Measurements from ENCODE around the gene ELSPBP1. TPM values are rescaled to one million over a fixed set of nuclear protein-coding genes. Genes with fewer than 3 reads are reported as not detected.

Gene ELSPBP1
- total and polyA plus RNA-seq, 2 donors (not counting 1 experiment from before 2014, with no cell fraction given) = not detected

GRCh38 chr19:48030073-48030472 lies 35.6 kb downstream of the ELSPBP1 start:
- Histone ChIP-seq H3K4me2 (replicated peaks; ENCODE audit: low read depth, low read length, poor library complexity, severe bottlenecking) (no peak overlapping the region), H2AFZ (ENCODE audit: insufficient read depth, low read depth, low read length, poor library complexity, severe bottlenecking) (no peak overlapping the region), H4K20me1 (ENCODE audit: control insufficient read depth, insufficient read depth, low read length, poor library complexity, severe bottlenecking) (no peaks in the 10 kb centered on the region), H3K27me3 (replicated peaks in 1 of 4; ENCODE audit: control extremely low read depth in 1 of 4, control insufficient read depth in 3 of 4, insufficient read depth in 4 of 4, low read length in 3 of 4) (peaks cover 0 to 4% (median 0%) of the 10 kb centered on the region in 4 experiments), H3K4me1 (ENCODE audit: control insufficient read depth in 2 of 2, insufficient read depth in 2 of 2, low read length in 2 of 2) (no peaks in the 10 kb centered on the region), H3K79me2 (ENCODE audit: control insufficient read depth, insufficient read depth, low read length) (no peaks in the 10 kb centered on the region), H3K36me3 (replicated peaks in 1 of 2; ENCODE audit: control extremely low read depth in 1 of 2, control insufficient read depth in 1 of 2, extremely low read depth in 1 of 2, insufficient read depth in 2 of 2, low read length in 1 of 2) (no peaks in the 10 kb centered on the region), H3K27ac (ENCODE audit: low read length in 2 of 2) (no peak overlapping the region), H3K9ac (ENCODE audit: low read length) (no peak overlapping the region), H3K4me3 (ENCODE audit: control extremely low read depth in 1 of 5, extremely low read depth in 1 of 5, insufficient read depth in 1 of 5, low read depth in 2 of 5, low read length in 4 of 5) (no peak overlapping the region), H3K9me3 (ENCODE audit: control extremely low read depth in 1 of 3, control insufficient read depth in 2 of 3, insufficient read depth in 1 of 3, low read length in 2 of 3) (peaks cover 0 to 3% (median 0%) of the 10 kb centered on the region in 3 donors)
- Mint-ChIP-seq H3K4me1 (no peaks in the 10 kb centered on the region), H3K9me3 (ENCODE audit: insufficient read depth) (no peaks in the 10 kb centered on the region), H3K27me3 (peaks cover 22% of the 10 kb centered on the region), H3K4me3 (no peak overlapping the region), H3K27ac (no peak overlapping the region)
- CTCF ChIA-PET = no interaction called here
- TF ChIP-seq EZH2 (IDR thresholded peaks at IDR 0.05; ENCODE audit: borderline replicate concordance, insufficient read depth, low read depth, low read length, poor library complexity, severe bottlenecking) (no peak), CTCF (IDR thresholded peaks at IDR 0.05) (no peak)
- DNase-seq (no peak), ATAC-seq (ENCODE audit: low read depth) (no peak)
- WGBS (ENCODE audit: insufficient coverage) = 80% methylated on average over 1 of the region's 10 CpGs
- POLR2A ChIA-PET = no interaction called here
- intact Hi-C loops (cut with micrococcal nuclease) = no loop called here

- H3K4me3 ChIP-seq (ENCODE audit: control extremely low read depth in 1 of 5, extremely low read depth in 1 of 5, insufficient read depth in 1 of 5, low read depth in 2 of 5, low read length in 4 of 5) = no peak overlapping the region
- H3K9me3 ChIP-seq (ENCODE audit: control extremely low read depth in 1 of 3, control insufficient read depth in 2 of 3, insufficient read depth in 1 of 3, low read length in 2 of 3) = peaks cover 0 to 16% (median 15%) of the 10 kb centered on the region in 3 donors
- no peak overlapping the region for H2AFZ ChIP-seq (ENCODE audit: insufficient read depth, low read depth, low read length, poor library complexity, severe bottlenecking)
- H3K9ac ChIP-seq (ENCODE audit: low read length) = no peak overlapping the region
- ChIA-PET POLR2A (no interaction called here), CTCF (no interaction called here)
- no peak overlapping the region for H3K4me3 Mint-ChIP-seq
- no peaks in the 10 kb centered on the region for H3K36me3 ChIP-seq (replicated peaks in 1 of 2; ENCODE audit: control extremely low read depth in 1 of 2, control insufficient read depth in 1 of 2, extremely low read depth in 1 of 2, insufficient read depth in 2 of 2, low read length in 1 of 2)
- no peaks in the 10 kb centered on the region for H3K79me2 ChIP-seq (ENCODE audit: control insufficient read depth, insufficient read depth, low read length)
- H3K27me3 Mint-ChIP-seq = peaks cover 11% of the 10 kb centered on the region
- ATAC-seq (ENCODE audit: low read depth) = no peak
- H4K20me1 ChIP-seq (ENCODE audit: control insufficient read depth, insufficient read depth, low read length, poor library complexity, severe bottlenecking) = no peaks in the 10 kb centered on the region
- no peaks in the 10 kb centered on the region for H3K27me3 ChIP-seq (replicated peaks in 1 of 4; ENCODE audit: control extremely low read depth in 1 of 4, control insufficient read depth in 3 of 4, insufficient read depth in 4 of 4, low read length in 3 of 4)
- intact Hi-C loops (cut with micrococcal nuclease) = no loop called here
- no peak overlapping the region for H3K27ac ChIP-seq (ENCODE audit: low read length in 2 of 2)
- no peak for TF ChIP-seq EZH2 (IDR thresholded peaks at IDR 0.05; ENCODE audit: borderline replicate concordance, insufficient read depth, low read depth, low read length, poor library complexity, severe bottlenecking)
- no peak for TF ChIP-seq CTCF (IDR thresholded peaks at IDR 0.05)
- no peak overlapping the region for H3K4me2 ChIP-seq (replicated peaks; ENCODE audit: low read depth, low read length, poor library complexity, severe bottlenecking)
- no peaks in the 10 kb centered on the region for H3K4me1 ChIP-seq (ENCODE audit: control insufficient read depth in 2 of 2, insufficient read depth in 2 of 2, low read length in 2 of 2)
- WGBS (ENCODE audit: insufficient coverage) = 83% methylated on average over 5 of the region's 5 CpGs
- no peak for DNase-seq
- H3K4me1 Mint-ChIP-seq = no peaks in the 10 kb centered on the region
- H3K9me3 Mint-ChIP-seq (ENCODE audit: insufficient read depth) = peaks cover 5% of the 10 kb centered on the region
- no peak overlapping the region for H3K27ac Mint-ChIP-seq
These were observed 39.2 kb downstream of the ELSPBP1 start for GRCh38 chr19:48033604-48034003.

Data from B cell (primary cell).